Bronchial epithelial cell (primary cell): ENCODE measurements around the gene DTX4. TPM values are rescaled to one million over a fixed set of nuclear protein-coding genes. Genes with fewer than 3 reads are reported as not detected.

Experiments used
- DNase-seq: peaks from one replicate; pipeline ENCODE4 v3.0.0-alpha.2; 2010; ENCODE audit warnings: low read depth
- FAIRE-seq: peaks from 2 replicates; lab custom pipeline; 2011; peaks lifted over from hg19 to GRCh38; lab: Jason Lieb, UNC
- H3K27me3 ChIP-seq: 2 replicates; pipeline ENCODE4 v1.5.1; 2011; ENCODE audit warnings: low read length; ENCODE audit not compliant: control insufficient read depth, insufficient read depth
- H3K36me3 ChIP-seq: 2 replicates; pipeline ENCODE4 v1.5.1; 2011; ENCODE audit warnings: low read length; ENCODE audit not compliant: control insufficient read depth, insufficient read depth
- H3K4me3 ChIP-seq: 2 replicates; pipeline ENCODE4 v1.5.1; 2011; ENCODE audit warnings: mild to moderate bottlenecking, low read depth, low read length, control low read depth
- CTCF ChIP-seq: IDR thresholded peaks from 2 replicates; pipeline ENCODE4 v1.5.1; 2011; ENCODE audit warnings: mild to moderate bottlenecking, moderate library complexity, low read length, control low read depth, inconsistent platforms; ENCODE audit not compliant: insufficient read depth, severe bottlenecking
- total RNA-seq: library from RNA; depleted of rRNA; stranded (reverse); fragments of >200 nt; gene quantifications from 2 replicates; pipeline ENCODE4 v1.2.1, GENCODE V29; 2014

The DTX4 gene
- total RNA-seq, 1 donor from 2014 or later = 2.4 TPM

GRCh38 chr11:59224351-59224928 lies 52.5 kb downstream of the DTX4 start:
- DNase-seq = peak; percentile 39
- H3K27me3 ChIP-seq = no peaks in the 10 kb centered on the region
- no peak overlapping the region for H3K4me3 ChIP-seq
- FAIRE-seq = no peak
- no peaks in the 10 kb centered on the region for H3K36me3 ChIP-seq
- TF ChIP-seq CTCF = no peak

- no peak for DNase-seq
- Histone ChIP-seq H3K27me3 (no peaks in the 10 kb centered on the region), H3K4me3 (no peak overlapping the region), H3K36me3 (no peaks in the 10 kb centered on the region)
- FAIRE-seq = no peak
- TF ChIP-seq CTCF = no peak
These were observed 53.1 kb downstream of the DTX4 start for GRCh38 chr11:59225017-59225416.

- FAIRE-seq = no peak
- TF ChIP-seq CTCF = no peak
- Histone ChIP-seq H3K4me3 (no peak overlapping the region), H3K36me3 (no peaks in the 10 kb centered on the region), H3K27me3 (no peaks in the 10 kb centered on the region)
- DNase-seq = no peak
These were observed 54.5 kb downstream of the DTX4 start for GRCh38 chr11:59226396-59226795.

DNA sequence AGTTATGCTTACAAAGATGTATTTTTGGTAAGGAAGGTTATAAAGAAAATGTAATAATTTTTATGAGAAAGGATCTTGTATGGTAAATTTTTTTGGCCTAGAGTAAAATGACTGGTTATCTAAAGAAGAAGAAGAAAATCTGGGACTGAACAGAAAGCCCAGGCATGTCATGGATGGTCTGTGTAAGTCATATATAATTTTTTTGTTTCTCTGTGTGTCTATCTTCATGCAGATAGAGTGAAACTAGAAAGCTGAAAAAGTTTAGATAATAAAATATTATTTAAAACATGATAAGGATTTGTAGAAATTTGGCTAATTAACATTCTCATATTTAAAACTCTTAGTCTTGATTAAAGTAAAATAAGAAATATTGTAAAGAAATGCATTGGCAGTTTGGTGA lies 68.4 kb downstream of the DTX4 start:
- DNase-seq (no peak), FAIRE-seq (no peak)
- Histone ChIP-seq H3K27me3 (no peaks in the 10 kb centered on the region), H3K4me3 (no peak overlapping the region), H3K36me3 (no peaks in the 10 kb centered on the region)
- no peak for TF ChIP-seq CTCF

GRCh38 chr11:59243633-59244032 lies 71.7 kb downstream of the DTX4 start:
- DNase-seq = peak; percentile 28
- no peak for FAIRE-seq
- H3K27me3 ChIP-seq = no peaks in the 10 kb centered on the region
- TF ChIP-seq CTCF = no peak
- no peaks in the 10 kb centered on the region for H3K36me3 ChIP-seq
- H3K4me3 ChIP-seq = no peak overlapping the region

GRCh38 chr11:59247531-59248227 lies 75.7 kb downstream of the DTX4 start:
- DNase-seq (peak; percentile 43), FAIRE-seq (no peak)
- H3K27me3 ChIP-seq = no peaks in the 10 kb centered on the region
- H3K36me3 ChIP-seq = no peaks in the 10 kb centered on the region
- TF ChIP-seq CTCF = no peak
- H3K4me3 ChIP-seq = no peak overlapping the region
